T1000 (cell line): ENCODE measurements around the gene HOXB8.

ENCODE experiments used
- DNase-seq: peaks from one replicate; lab custom pipeline; 2025; ENCODE audit warnings: mixed read lengths; lab: John Stamatoyannopoulos, UW

Gene HOXB8

GRCh38 chr17:48567646-48568354 lies 47.3 kb downstream of the HOXB8 start:
- DNase-seq: no peak

- no peak for DNase-seq
These were observed 47.9 kb downstream of the HOXB8 start for GRCh38 chr17:48567209-48567608.

GRCh38 chr17:48566717-48567116 lies 48.4 kb downstream of the HOXB8 start:
- no peak for DNase-seq

GRCh38 chr17:48565925-48566710 lies 49.0 kb downstream of the HOXB8 start:
- DNase-seq: no peak

GRCh38 chr17:48565022-48565554 lies 50.0 kb downstream of the HOXB8 start:
- DNase-seq: no peak

- DNase-seq: no peak
These were observed 50.7 kb downstream of the HOXB8 start for GRCh38 chr17:48564188-48565021.

- DNase-seq: no peak
These were observed 51.3 kb downstream of the HOXB8 start for GRCh38 chr17:48563867-48564187.

GRCh38 chr17:48563385-48563838 lies 51.7 kb downstream of the HOXB8 start:
- DNase-seq: no peak

GRCh38 chr17:48562934-48563333 lies 52.2 kb downstream of the HOXB8 start:
- no peak for DNase-seq
